ENCODE measurements around the gene NCAPD2. TPM values are rescaled to one million over a fixed set of nuclear protein-coding genes. Genes with fewer than 3 reads are reported as not detected.
A peak's percentile ranks its signal among the peaks of the same experiment; 100 is the strongest.
"Not testable (repeated sequence)": the region's sequence is repeated elsewhere in the genome, so short reads cannot be mapped to it uniquely, and the experiment has no call there.

Gene NCAPD2
- total RNA-seq, 4 donors from 2014 or later, result 17.0 to 29.3 (median 23.0) TPM

DNA sequence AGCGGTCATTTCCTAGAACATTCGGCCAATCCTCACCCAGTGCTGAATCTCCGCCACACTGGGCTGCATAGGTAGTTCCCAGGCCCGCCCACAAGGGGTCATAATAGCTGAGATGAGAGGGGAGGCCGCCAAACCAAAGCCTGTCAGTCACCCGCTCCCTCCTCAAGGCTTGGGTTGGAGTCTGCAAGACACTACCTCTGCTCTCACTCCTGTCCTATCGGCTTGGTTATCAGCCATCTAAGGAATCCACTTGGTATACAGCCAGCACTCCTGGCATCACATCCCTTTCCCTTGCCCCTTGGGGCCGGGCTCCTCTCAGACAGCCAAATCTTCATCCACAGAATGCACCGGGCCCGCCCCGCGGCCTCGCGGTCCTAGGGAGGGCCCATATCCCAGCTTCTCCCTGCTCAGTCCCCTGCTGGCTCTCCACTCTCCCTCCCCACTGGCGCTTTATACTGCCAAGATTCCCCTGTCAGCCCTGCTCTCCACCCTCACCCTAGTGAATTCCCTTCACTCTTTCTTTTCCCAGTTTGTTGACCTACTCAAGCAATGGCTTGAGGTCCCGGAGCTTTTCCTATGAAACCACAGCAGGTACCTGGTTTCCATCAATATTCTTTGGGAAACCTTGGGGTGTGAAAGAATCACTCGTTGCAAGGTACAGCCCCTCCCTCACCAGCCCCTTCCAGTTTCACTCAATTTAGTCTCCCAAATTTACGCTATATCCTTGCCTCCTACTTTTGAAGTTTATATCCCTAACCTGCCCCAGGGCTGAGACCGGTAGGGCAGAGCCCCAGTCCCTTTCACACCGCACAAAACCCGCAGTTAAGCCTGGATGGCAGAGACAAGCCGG lies 60.5 kb downstream of the NCAPD2 start:
- Histone ChIP-seq H3K4me1 (peaks cover 5 to 78% (median 43%) of the 10 kb centered on the region in 4 donors), H3K9me3 (no peaks in the 10 kb centered on the region), H3K36me3 (peaks cover 0 to 39% (median 4%) of the 10 kb centered on the region in 3 donors), H3K27ac (peak overlapping the region in 3 of 4 donors; percentile 42 to 91 (median 83)), H3K27me3 (no peaks in the 10 kb centered on the region), H3K4me3 (peak overlapping the region; percentile 62 to 98 (median 81))
- peak in 1 of 2 donors; percentile 26 for TF ChIP-seq EP300 (IDR thresholded peaks at IDR 0.05)
- TF ChIP-seq, protein P1, sequence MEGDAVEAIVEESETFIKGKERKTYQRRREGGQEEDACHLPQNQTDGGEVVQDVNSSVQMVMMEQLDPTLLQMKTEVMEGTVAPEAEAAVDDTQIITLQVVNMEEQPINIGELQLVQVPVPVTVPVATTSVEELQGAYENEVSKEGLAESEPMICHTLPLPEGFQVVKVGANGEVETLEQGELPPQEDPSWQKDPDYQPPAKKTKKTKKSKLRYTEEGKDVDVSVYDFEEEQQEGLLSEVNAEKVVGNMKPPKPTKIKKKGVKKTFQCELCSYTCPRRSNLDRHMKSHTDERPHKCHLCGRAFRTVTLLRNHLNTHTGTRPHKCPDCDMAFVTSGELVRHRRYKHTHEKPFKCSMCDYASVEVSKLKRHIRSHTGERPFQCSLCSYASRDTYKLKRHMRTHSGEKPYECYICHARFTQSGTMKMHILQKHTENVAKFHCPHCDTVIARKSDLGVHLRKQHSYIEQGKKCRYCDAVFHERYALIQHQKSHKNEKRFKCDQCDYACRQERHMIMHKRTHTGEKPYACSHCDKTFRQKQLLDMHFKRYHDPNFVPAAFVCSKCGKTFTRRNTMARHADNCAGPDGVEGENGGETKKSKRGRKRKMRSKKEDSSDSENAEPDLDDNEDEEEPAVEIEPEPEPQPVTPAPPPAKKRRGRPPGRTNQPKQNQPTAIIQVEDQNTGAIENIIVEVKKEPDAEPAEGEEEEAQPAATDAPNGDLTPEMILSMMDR (IDR thresholded peaks at IDR 0.05), result peak; percentile 49 to 63 (median 59)
- TF ChIP-seq POLR2A (IDR thresholded peaks at IDR 0.05), result no peak
- WGBS, 2 donors, result 6 to 10% methylated on average over 22 of the region's 22 CpGs
- peak; percentile 68 to 83 for DNase-seq (ENCODE audit: low spot score in 2 of 2)

DNA sequence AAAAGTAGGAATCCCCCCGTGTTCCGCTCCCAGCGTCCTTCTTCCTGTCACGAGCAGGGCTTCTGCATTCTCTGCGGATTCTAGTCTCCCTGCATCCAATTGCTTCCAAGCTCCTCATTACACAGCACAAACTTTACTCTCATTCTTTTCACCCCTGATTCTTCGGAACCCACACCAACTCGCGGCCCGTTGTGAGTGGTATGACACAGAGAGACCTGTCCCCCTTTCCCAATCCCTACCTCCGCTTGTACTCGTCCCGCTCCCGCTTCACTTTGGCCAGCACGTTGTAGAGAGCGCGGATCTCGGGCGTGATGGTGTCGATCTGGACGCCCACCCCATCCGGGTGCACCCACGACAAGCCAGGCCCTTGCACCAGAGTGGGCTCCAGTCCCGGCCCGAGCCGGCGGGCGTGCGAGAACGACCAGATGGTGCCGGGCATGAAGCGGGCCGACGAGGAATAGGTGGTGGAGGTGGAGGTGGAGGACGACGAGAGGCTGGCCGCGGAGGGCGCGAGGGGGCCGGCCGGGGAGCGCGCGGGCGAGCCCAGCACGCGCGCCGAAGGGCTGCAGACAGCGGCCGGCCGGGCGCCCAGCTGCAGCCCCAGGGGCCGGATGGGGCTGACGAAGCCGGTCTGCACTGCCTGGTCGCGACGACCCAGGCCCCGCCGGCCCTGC lies 61.3 kb downstream of the NCAPD2 start:
- 1 to 9% methylated on average over 33 to 39 of the region's 61 CpGs for WGBS, 2 donors

DNA sequence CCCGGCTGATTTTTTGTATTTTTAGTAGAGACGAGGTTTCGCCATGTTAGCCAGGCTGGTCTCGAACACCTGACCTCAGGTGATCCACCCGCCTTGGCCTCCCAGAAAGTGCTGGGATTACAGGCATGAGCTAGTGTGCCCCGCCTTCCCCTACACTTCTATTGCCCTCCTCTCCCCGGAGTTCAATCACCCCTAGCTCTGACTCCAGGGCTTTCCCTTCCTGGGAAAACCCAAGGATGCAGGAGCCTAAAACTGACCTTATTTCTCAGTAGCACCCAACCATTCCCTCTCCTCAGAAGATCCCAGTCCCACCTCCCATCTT lies 62.6 kb downstream of the NCAPD2 start:
- H3K27me3 ChIP-seq; DNase-seq (ENCODE audit: low spot score in 2 of 2); H3K9me3 ChIP-seq: not testable (repeated sequence)
- H3K4me3 ChIP-seq, result peak overlapping the region in 3 of 4 donors; percentile 62 to 98 (median 93)
- 82 to 83% methylated on average over 7 of the region's 7 CpGs for WGBS, 2 donors
- peaks cover 0 to 57% (median 32%) of the 10 kb centered on the region in 4 donors for H3K4me1 ChIP-seq
- peak overlapping the region in 3 of 4 donors; percentile 42 to 91 (median 83) for H3K27ac ChIP-seq
- peaks cover 0 to 40% (median 19%) of the 10 kb centered on the region in 3 donors for H3K36me3 ChIP-seq

More for the DNA sequence above, 61.3 kb downstream of the NCAPD2 start:
- Histone ChIP-seq H3K4me3 (peak overlapping the region; percentile 62 to 98 (median 81)), H3K36me3 (peaks cover 0 to 39% (median 8%) of the 10 kb centered on the region in 3 donors), H3K27me3 (no peaks in the 10 kb centered on the region), H3K9me3 (no peaks in the 10 kb centered on the region), H3K27ac (peak overlapping the region in 3 of 4 donors; percentile 42 to 91 (median 83)), H3K4me1 (peaks cover 5 to 70% (median 43%) of the 10 kb centered on the region in 4 donors)
- no peak for DNase-seq (ENCODE audit: low spot score in 2 of 2)
- TF ChIP-seq POLR2A (IDR thresholded peaks at IDR 0.05), result no peak
- TF ChIP-seq EP300 (IDR thresholded peaks at IDR 0.05), result no peak
- TF ChIP-seq, protein P1 (IDR thresholded peaks at IDR 0.05), result no peak

DNA sequence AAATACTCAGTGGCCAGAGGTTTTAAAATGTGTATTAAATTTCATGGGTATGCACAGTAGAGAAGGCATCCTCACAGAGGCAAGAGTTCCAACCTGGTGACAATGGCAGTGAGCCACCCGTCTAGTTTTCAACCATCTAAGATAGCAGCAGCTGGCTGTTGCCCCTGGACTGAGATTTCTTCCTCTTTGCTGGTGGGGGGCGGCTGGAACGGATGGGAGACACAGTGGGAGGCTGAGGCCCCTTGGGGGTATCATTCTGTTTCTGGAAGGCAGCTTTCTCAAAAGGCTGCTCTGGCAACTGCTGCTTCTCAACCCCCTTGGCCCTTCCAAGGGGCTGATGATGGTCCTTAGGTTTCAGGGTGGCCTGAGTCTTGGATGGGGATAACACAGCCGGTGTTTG lies 63.0 kb downstream of the NCAPD2 start:
- Histone ChIP-seq H3K27me3 (no peaks in the 10 kb centered on the region), H3K9me3 (no peaks in the 10 kb centered on the region), H3K36me3 (peaks cover 0 to 44% (median 23%) of the 10 kb centered on the region in 3 donors), H3K4me1 (peaks cover 0 to 53% (median 28%) of the 10 kb centered on the region in 4 donors), H3K27ac (peak overlapping the region in 2 of 4 donors; percentile 83 to 91), H3K4me3 (no peak overlapping the region)
- TF ChIP-seq POLR2A (IDR thresholded peaks at IDR 0.05) (no peak), EP300 (IDR thresholded peaks at IDR 0.05) (no peak)
- TF ChIP-seq, protein P1 (IDR thresholded peaks at IDR 0.05), result no peak
- 82 to 83% methylated on average over 4 of the region's 4 CpGs for WGBS, 2 donors
- DNase-seq (ENCODE audit: low spot score in 2 of 2), result no peak

DNA sequence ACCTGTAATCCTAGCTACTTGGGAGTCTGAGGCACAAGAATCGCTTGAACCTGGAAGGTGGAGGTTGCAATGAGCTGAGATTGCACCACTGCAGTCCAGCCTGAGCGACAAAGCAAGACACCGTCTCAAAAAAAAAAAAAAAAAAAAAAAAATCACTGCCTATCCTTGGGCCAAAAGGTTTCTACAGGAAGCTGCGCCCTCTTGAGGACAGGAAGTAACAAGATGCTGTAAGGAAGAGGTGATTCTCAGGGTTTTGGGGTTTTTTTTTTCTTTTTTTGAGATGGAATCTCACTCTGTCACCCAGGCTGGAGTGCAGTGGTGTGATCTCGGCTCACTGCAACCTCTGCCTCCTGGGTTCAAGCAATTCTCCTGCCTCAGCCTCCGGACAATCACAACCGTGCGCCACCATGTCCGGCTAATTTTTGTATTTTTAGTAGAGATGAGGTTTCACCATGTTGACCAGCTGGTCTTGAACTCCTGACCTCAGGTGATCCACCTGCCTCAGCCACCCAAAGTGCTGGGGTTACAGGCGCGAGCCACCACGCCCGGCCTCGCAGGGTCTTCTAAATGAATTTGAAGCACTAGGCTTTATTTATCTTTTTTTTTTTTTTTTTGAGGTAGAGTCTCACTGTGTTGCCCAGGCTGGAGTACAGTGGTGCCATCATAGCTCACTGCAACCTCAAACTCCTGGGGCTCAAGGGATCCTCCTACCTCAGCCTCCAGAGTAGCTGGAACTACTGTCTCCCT lies 64.3 kb downstream of the NCAPD2 start:
- not testable (repeated sequence) for H3K9me3 ChIP-seq; H3K27ac ChIP-seq; H3K27me3 ChIP-seq; H3K4me3 ChIP-seq; DNase-seq (ENCODE audit: low spot score in 2 of 2)
- TF ChIP-seq, protein P1 (IDR thresholded peaks at IDR 0.05), result peak in 4 of 5 experiments; percentile 14 to 45 (median 30)
- Histone ChIP-seq H3K36me3 (peaks cover 0 to 58% (median 27%) of the 10 kb centered on the region in 3 donors), H3K4me1 (peaks cover 0 to 40% (median 15%) of the 10 kb centered on the region in 4 donors)
- 71 to 72% methylated on average over 14 of the region's 14 CpGs for WGBS, 2 donors
